ENCODE results near the gene DDX6.
"Not testable (repeated sequence)": the region's sequence is repeated elsewhere in the genome, so short reads cannot be mapped to it uniquely, and the experiment has no call there.

DNA sequence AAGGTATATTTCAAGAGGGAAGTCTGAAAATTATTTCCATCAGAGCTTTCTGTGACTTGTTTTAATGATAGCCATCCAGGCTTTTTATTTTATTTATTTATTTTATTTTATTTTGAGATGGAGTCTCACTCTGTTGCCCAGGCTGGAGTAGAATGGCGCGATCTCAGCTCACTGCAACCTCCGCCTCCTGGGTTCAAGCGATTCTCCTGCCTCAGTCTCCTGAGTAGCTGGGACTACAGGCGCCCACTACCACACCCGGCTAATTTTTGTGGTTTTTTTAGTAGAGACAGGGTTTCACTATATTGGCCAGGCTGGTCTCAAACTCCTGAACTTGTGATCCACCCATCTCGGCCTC is 29.0 kb upstream of the DDX6 start:
- TF ChIP-seq, protein P1, sequence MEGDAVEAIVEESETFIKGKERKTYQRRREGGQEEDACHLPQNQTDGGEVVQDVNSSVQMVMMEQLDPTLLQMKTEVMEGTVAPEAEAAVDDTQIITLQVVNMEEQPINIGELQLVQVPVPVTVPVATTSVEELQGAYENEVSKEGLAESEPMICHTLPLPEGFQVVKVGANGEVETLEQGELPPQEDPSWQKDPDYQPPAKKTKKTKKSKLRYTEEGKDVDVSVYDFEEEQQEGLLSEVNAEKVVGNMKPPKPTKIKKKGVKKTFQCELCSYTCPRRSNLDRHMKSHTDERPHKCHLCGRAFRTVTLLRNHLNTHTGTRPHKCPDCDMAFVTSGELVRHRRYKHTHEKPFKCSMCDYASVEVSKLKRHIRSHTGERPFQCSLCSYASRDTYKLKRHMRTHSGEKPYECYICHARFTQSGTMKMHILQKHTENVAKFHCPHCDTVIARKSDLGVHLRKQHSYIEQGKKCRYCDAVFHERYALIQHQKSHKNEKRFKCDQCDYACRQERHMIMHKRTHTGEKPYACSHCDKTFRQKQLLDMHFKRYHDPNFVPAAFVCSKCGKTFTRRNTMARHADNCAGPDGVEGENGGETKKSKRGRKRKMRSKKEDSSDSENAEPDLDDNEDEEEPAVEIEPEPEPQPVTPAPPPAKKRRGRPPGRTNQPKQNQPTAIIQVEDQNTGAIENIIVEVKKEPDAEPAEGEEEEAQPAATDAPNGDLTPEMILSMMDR (IDR thresholded peaks at IDR 0.05 in 8 of 11, conservative IDR thresholded peaks at IDR 0.05 in 3 of 11) = not testable (repeated sequence)
- TF ChIP-seq POLR2A, POLR2AphosphoS5 (IDR thresholded peaks at IDR 0.05): not testable (repeated sequence)
